HUES6 (cell line): ENCODE measurements around the gene MRPL34.

Experiments used
- H3K27ac ChIP-seq: 2 replicates; pipeline ENCODE4 v1.7.0; 2013; ENCODE audit warnings: low read depth, mild to moderate bottlenecking, low read length, inconsistent platforms
- H3K27me3 ChIP-seq: 2 replicates; pipeline ENCODE4 v1.6.1; 2013; ENCODE audit warnings: low read length; ENCODE audit not compliant: control insufficient read depth, insufficient read depth
- H3K36me3 ChIP-seq: 2 replicates; pipeline ENCODE4 v1.6.1; 2013; ENCODE audit warnings: low read length; ENCODE audit not compliant: control insufficient read depth, insufficient read depth
- H3K4me1 ChIP-seq: 2 replicates; pipeline ENCODE4 v1.6.1; 2013; ENCODE audit warnings: low read length; ENCODE audit not compliant: control insufficient read depth, insufficient read depth
- H3K4me3 ChIP-seq: 2 replicates; pipeline ENCODE4 v1.5.1; 2013; ENCODE audit warnings: low read depth, low read length
- H3K9ac ChIP-seq: one replicate; pipeline ENCODE4 v1.6.1; 2013; ENCODE audit warnings: mild to moderate bottlenecking, low read length
- H3K9me3 ChIP-seq: 2 replicates; pipeline ENCODE4 v1.6.1; 2013; ENCODE audit warnings: low read depth, low read length; ENCODE audit not compliant: control insufficient read depth, insufficient read depth

The MRPL34 gene

DNA sequence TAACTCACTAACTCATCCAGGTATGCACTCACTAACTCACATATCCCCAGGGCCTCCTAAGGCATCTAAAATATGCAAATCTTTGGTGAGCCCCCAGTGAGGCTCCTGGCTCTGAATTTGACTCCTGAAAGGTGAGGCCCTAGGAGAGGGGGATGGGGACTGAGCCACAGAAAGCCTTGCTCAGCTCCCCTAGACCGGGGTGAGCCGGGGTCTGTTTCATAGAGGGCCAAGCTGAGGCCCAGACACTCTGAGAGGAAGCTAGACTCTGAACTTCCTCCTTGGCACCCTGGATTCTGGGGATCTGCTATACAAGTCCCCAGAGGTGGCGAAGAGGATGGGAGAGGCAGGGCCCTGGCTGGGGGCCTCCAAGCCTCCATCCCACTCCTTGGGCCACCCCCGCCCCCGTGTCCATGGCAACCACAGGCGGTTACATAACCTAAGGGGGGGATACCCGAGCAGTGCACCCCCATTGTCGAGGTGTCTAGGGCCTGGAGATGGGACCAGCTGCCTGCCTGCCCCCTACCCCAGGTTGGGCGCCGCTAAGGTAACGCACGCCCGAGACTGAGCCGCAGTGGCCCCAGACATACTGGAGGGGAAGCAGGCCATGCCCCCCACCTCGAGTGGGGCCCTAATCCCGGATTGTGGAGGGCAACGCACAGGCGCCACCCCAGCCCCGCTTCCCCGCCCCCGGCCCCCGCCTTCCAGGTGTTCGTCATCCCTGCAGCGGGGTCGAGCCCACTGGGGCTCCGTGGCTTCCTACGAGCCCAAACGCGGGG lies 3.1 kb upstream of the MRPL34 start:
- H3K4me1 ChIP-seq: peaks cover 32% of the 10 kb centered on the region
- H3K36me3 ChIP-seq: peaks cover 16% of the 10 kb centered on the region
- peak overlapping the region; percentile 37; the same call in 1 of the 2 replicates for H3K27ac ChIP-seq
- H3K4me3 ChIP-seq: peak overlapping the region; percentile 64
- peaks cover 4% of the 10 kb centered on the region; the same call in 1 of the 2 replicates for H3K9me3 ChIP-seq
- H3K9ac ChIP-seq: peak overlapping the region; percentile 41
- H3K27me3 ChIP-seq: no peaks in the 10 kb centered on the region

DNA sequence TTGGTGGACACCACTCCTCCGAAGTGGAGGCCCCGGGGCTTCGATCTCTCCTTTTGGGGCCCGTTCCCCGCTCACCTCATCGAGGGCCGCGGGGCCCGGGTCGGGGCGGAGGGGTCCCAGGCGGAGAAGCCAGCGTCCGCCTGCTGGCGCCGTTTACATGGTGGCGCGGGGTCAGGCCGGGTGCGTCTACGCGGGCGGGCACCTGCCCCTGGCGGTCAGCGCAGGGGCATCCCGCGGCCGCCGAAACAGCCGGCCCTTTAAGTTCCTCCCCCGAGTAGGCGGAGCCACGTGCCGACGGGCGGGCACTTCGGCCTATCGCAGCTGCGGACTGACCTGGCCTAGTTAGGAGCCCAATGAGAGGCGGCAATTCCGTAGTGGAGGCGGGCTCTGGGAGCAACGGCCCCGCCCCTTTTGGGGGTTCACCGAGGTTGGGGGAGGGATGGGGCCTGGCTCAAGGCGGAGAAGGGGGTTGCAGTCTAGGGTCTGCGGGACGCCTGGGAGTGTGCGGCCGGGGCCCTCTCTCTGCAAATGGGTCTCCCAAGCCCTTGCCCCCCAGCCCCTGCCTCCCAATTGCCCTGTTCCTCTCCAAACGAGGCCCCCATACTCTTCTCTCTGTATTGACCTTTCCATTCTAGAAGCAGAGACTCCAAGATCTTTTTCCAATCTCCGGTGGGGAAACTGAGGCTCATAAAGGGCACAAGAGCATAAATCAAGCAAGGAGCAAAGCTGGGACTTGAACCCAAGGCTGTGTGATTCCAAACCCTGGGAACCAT lies 2.3 kb upstream of the MRPL34 start, which contains the start of gene ABHD8:
ABHD8 (minus strand) TSS at position 259 of the 773 bp plus-strand sequence. CDS start 1,809 bp downstream, outside the sequence.
- peak within 1 kb of the TSS; percentile 37; the same call in 1 of the 2 replicates for H3K27ac ChIP-seq
- peak within 1 kb of the TSS; percentile 41 for H3K9ac ChIP-seq
- peaks cover 32% of the 10 kb centered on the region for H3K4me1 ChIP-seq
- H3K27me3 ChIP-seq: no peaks in the 10 kb centered on the region
- H3K36me3 ChIP-seq: peaks cover 12% of the 10 kb centered on the region
- peaks cover under 1% of the 10 kb centered on the region; the same call in 1 of the 2 replicates for H3K9me3 ChIP-seq
- peak within 1 kb of the TSS; percentile 64 for H3K4me3 ChIP-seq

DNA sequence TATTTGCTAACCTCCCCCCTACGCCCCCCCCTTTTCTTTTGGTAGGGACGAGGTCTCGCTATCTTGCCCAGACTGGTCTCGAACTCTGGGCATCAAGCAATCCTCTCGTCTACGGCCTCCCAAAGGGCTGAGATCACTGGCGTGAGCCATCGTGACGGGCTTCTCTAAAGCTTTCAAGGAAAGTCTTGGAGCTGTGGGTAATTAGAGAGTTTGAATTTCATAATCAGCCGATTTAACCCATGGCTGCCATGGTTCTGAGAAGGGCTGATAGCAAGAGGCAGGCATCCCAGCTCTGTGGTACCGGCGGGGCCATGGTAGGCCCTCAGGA lies 1.8 kb upstream of the MRPL34 start:
- Histone ChIP-seq H3K36me3 (peaks cover 8% of the 10 kb centered on the region), H3K9ac (no peak overlapping the region), H3K27ac (no peak overlapping the region), H3K4me3 (0 out of 2 replicates have a peak overlapping the region, but pooled peaks have one; percentile 64), H3K9me3 (no peaks in the 10 kb centered on the region), H3K4me1 (peaks cover 32% of the 10 kb centered on the region), H3K27me3 (no peaks in the 10 kb centered on the region)

DNA sequence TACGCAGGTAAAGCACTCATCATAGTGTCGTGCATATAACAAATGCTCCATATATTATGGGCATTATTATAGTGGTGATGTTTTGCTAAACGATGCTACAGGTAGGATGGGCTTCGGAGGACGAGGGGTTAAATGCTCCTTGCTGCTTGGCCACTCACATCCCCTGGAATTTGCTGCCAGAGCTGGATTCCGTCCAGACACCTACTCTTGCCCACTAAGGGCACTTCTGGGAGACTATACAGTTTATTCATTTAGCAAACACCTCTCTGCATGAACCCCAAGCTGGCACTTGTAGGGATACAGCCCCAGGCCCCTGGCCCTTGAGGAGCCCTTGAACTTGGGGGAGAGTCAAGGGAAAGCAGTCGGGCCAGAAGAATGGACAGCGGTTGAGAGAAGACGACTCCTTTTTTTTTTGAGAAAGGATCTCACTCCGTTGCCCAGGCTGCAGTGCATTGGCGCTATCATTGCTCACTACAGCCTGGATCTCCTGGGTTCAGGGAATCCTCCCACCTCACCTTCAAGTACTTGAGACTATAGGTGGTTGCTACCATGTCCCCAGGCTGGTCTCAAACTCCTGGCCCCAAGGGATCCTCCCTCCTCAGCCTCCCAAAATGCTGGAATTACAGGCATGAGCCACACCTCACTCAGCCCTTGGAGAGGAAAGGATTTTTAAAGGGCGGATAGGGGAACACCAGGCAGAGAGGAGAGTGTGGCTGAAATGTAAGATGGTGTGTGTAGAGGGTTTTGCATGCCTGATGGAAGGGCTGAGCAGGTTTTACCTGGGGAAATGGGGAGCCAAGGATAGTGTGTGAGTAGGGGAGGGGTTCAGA lies 1.1 kb upstream of the MRPL34 start:
- Histone ChIP-seq H3K4me3 (peak overlapping the region; percentile 5; the same call in 1 of the 2 replicates), H3K27me3 (no peaks in the 10 kb centered on the region), H3K27ac (no peak overlapping the region), H3K36me3 (peaks cover 7% of the 10 kb centered on the region), H3K4me1 (peaks cover 32% of the 10 kb centered on the region), H3K9ac (no peak overlapping the region), H3K9me3 (no peaks in the 10 kb centered on the region)

DNA sequence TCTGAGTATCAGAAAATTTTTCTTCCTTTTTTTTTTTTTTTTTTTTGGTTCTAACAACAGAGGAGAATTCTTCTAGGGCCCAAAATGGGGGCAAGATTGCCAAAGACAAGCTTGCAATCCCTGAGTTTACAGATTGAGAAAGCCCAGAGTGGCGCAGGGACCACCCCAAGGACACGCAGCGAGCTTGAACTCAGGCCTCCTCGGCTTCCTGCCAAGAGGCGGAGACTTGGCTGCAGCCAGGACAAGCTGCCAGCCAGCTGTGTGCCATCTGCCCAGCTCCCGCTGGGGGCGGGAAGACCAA lies 506 bp upstream of the MRPL34 start:
- Histone ChIP-seq H3K27me3 (no peaks in the 10 kb centered on the region), H3K27ac (no peak overlapping the region), H3K36me3 (peaks cover 6% of the 10 kb centered on the region), H3K4me3 (peak overlapping the region; percentile 5), H3K9me3 (no peaks in the 10 kb centered on the region), H3K4me1 (peaks cover 33% of the 10 kb centered on the region), H3K9ac (no peak overlapping the region)

DNA sequence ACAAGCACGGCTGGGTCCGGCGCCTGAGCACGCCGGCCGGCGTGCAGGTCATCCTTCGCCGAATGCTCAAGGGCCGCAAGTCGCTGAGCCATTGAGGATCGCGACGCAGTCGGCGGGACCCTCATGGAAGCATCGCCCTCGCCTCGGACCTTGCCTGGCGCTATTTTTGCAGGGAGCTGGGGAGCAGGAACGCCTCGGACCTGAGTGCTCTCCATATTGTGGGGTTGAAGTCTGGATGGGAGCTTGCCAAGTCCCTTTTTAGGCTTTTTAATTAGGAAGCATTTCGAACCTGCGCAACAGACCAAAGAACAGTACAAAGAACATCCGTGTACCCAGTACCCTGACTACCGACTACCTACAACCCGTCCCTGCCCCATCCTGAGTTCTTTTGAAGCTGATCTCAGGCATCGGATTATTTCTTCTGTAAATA lies 628 bp downstream of the MRPL34 start:
- Histone ChIP-seq H3K36me3 (peaks cover 3% of the 10 kb centered on the region; the same call in 1 of the 2 replicates), H3K9ac (peak overlapping the region; percentile 91), H3K27ac (peak overlapping the region; percentile 69), H3K9me3 (no peaks in the 10 kb centered on the region), H3K4me3 (peak overlapping the region; percentile 82), H3K4me1 (peaks cover 39% of the 10 kb centered on the region), H3K27me3 (no peaks in the 10 kb centered on the region)

DNA sequence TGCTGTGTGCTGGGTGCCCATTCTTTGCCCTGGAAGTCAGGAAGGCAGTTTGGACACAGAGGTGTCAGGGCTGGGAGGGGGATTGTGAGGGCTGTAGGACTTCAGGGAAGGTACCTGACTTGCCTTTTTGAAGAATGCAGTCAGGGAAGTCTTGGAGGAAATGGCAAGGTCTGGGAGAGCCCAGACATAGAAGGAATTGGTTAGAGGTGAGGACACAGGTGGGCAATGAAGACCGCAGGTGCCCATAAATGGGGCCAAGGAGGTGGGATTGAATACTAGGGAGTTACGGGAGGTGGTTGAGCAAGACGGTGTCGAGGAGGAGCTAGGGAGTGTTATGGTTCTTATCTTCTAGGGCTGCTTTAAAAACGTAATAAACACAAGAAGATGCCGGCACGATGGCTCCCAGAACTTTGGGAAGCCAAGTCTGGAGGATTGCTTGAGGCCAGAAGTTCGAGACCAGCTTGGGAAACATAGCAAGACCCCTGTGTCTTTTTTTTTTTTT lies 2.3 kb downstream of the MRPL34 start:
- Histone ChIP-seq H3K9me3 (no peaks in the 10 kb centered on the region), H3K27me3 (no peaks in the 10 kb centered on the region), H3K9ac (no peak overlapping the region), H3K36me3 (peaks cover 11% of the 10 kb centered on the region; the same call in 1 of the 2 replicates), H3K4me3 (no peak overlapping the region), H3K27ac (no peak overlapping the region), H3K4me1 (peaks cover 33% of the 10 kb centered on the region)

DNA sequence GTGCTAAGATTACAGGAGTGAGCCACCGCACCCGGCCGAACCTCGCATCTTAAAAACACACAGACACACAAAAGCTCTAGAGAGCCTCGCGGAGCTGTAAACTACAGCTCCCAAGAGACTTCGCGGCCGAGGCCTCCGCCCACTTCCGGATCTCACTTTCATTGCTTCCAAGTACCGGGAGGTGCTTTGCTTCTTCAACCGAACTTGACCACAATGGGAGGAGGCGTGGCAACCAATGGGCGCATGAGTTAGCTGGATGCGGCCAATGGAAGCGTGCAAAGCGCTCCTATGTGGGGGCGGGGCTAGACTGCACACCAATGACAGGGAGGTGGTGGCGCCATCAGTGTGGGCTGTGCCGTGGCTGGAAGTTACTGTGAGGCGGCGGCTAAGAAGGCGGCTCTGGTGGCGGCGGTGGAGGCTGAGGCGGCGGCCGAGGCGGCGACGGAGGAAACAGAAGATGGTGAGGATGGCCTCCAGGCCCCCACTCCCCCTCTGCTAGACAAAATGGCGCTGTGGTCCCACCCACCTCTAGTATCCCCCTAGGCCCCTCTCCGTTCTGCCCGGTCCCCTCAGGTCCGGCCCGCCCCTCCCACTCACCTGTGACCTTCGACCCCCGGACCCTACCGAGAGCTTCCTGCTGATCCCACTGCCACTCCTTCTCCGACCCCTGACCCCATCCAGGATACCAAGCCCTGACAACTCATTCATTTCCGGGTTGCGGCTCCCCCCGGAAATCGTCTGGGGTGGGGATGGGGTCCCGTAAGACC lies 3.7 kb downstream of the MRPL34 start, which contains the start of gene DDA1:
DDA1 (plus strand) TSS at position 366 of the 767 bp plus-strand sequence; CDS start at position 458, 92 bp downstream.
- Histone ChIP-seq H3K4me3 (peak within 1 kb of the TSS; percentile 88), H3K9ac (peak within 1 kb of the TSS; percentile 72), H3K27ac (peak within 1 kb of the TSS; percentile 75; the same call in 1 of the 2 replicates), H3K27me3 (no peaks in the 10 kb centered on the region), H3K36me3 (peaks cover 22% of the 10 kb centered on the region), H3K4me1 (peaks cover 23% of the 10 kb centered on the region), H3K9me3 (no peaks in the 10 kb centered on the region)

DNA sequence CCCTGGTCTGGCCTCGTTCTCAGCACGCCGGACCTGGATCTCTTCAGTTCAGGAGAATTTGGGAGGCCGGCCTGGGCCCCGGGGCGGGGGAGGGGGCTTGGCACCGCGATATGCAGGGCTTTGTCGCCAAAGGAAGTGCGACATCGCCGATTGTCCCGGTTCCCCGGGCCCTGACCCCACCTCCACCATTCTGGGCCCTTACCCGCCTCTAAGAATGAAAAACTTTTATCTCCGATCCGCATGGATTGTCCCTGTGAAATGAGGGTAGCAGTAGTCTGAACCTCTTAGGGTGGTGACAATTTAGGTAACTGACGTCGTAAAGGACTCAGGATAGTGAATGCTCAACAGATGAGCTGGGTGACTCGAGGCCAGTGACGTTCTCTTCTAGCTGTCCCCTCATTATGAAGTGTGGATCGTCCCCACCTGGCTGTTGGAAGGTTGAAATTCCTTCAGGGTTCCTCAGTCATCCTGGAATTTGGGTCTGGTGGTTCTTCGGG lies 4.3 kb downstream of the MRPL34 start:
- H3K9me3 ChIP-seq: no peaks in the 10 kb centered on the region
- H3K4me3 ChIP-seq: peak overlapping the region; percentile 88
- no peaks in the 10 kb centered on the region for H3K27me3 ChIP-seq
- H3K9ac ChIP-seq: peak overlapping the region; percentile 72
- H3K4me1 ChIP-seq: peaks cover 17% of the 10 kb centered on the region; the same call in 1 of the 2 replicates
- H3K36me3 ChIP-seq: peaks cover 28% of the 10 kb centered on the region
- peak overlapping the region; percentile 75; the same call in 1 of the 2 replicates for H3K27ac ChIP-seq
